Ureter (tissue), 1 donor: ENCODE results near the gene NACC1. TPM values are rescaled to one million over a fixed set of nuclear protein-coding genes. Genes with fewer than 3 reads are reported as not detected.
"Not testable (repeated sequence)": the region's sequence is repeated elsewhere in the genome, so short reads cannot be mapped to it uniquely, and the experiment has no call there.

ENCODE experiments used
- DNase-seq: peaks from one replicate; pipeline ENCODE4 v3.0.0-alpha.2; 2020; ENCODE audit warnings: low spot score
- total RNA-seq: library from RNA; stranded (reverse); gene quantifications from one replicate; pipeline ENCODE4 v1.2.4, GENCODE V29; 2023
- donor health status: DM: yes; HTN: yes; CAD: no.

Gene NACC1
- total RNA-seq, 1 donor from 2014 or later = 57.0 TPM

- DNase-seq = peak; percentile 76
Measured at GRCh38 chr19:13164343-13165161, 46.5 kb downstream of the NACC1 start.

DNA sequence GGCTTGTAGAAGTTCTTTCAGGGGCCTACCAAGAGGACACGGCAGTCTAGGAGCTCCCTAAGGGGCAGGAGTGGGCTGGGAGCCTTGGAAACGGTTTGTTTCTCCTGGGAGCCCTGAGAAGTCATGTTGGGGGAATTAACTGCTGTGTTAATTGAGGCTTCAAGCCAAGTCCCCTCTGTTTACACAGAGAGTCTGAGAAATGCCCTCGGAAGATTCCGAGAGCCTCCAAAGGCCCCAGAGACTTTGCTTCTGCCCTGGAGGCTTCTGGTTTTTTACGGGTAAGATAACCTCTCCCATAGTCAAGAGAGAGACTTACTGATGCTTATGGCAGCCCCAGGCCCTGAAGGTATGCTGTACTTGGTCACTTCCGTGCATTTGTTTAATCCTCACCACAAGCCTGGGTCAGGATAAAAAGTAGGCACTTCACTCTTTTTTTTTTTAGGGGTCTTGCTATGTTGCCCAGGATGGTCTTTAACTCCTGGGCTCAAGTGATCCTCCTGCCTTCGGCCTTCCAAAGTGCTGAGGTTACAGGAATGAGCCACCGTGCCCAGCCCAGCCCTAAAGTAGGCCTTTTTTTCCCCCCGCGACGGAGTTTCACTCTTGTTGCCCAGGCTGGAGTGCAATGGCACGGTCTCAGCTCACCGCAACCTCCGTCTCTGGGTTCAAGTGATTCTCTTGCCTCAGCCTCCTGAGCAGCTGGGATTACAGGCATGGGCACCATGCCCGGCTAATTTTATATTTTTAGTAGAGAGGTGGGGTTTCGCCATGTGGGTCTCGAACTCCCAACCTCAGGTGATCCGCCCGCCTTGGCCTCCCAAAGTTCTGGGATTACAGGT, 47.3 kb downstream of the NACC1 start:
- no peak for DNase-seq

GRCh38 chr19:13166151-13166550, 48.1 kb downstream of the NACC1 start:
- not testable (repeated sequence) for DNase-seq

GRCh38 chr19:13169769-13170168, 51.7 kb downstream of the NACC1 start:
- DNase-seq = peak; percentile 65

- peak; percentile 58 for DNase-seq
Measured at GRCh38 chr19:13171146-13171545, 53.1 kb downstream of the NACC1 start.

DNA sequence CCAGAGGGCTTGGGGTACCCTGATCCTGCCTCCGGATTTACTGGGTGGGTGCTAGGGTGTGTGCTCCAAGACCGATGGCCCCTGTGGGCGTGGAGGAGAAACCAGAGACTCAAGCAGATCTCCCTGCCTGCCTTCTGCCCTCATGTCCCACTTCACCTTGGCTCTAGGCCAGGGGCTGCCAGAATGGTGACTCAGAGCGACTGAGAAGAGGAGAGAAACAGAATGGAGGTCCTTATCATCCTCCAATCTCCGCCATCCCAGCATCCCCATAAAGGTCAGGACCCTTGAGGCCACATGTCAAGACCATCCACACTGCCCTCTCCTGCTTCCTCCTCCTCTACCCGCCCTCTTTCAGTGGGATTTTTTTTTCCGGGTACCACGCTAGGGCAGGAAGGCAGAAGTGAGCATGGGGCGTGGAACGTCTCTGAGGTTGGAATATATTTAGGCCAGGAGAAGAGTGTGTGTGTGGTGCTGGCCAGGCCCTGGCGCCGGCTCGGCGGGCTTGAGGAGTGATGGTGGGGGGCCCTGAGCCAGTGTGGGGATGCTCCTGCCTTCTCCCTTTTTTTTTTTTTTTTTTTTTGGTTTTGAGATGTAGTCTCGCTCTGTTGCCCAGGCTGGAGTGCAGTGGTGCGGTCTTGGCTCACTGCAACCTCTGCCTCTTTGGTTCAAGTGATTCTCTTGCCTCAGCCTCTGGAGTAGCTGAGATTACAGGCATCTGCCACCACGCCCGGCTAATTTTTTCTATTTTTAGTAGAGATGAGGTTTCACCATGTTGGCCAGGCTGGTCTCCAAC, 54.5 kb downstream of the NACC1 start:
- peak; percentile 90 for DNase-seq

- DNase-seq = no peak
Measured at GRCh38 chr19:13173139-13173737, 55.2 kb downstream of the NACC1 start.

DNA sequence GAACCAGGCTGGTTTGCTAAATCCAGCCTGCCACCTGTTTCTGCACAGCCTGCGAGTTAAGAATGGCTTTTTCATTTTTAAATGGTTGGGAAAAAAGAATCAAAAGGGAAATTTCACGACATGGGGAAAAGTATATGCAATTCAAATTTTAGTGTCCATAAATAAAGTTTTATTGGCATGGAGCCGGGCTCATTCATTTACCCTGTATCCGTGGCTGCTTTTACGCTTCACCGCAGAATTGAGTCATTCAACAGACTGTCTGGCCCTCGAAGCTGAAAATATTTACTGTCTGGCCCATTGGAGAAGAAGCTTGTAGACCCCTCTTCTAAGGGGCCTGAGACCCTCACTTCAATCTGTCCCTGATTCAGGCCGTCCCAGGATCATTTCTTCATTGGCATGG, 58.3 kb downstream of the NACC1 start:
- no peak for DNase-seq

- not testable (repeated sequence) for DNase-seq
Measured at GRCh38 chr19:13177584-13177983, 59.5 kb downstream of the NACC1 start.

DNA sequence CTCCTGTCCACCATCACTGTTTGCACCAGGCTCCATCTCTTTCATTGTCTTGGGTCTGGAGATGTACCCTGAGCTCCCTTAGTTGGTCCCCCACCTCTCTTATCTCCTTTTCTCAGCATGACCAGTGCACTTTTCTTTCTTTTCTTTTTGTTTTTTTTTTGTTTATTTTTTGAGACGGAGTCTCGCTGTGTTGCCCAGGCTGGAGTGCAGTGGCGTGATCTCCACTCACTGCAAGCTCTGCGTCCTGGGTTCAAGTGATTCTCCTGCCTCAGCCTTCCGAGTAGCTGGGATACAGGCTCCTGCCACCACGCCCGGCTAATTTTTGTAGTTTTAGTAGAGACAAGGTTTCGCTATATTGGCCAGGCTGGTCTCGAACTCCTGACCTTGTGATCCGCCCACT, 60.2 kb downstream of the NACC1 start:
- DNase-seq = not testable (repeated sequence)

DNA sequence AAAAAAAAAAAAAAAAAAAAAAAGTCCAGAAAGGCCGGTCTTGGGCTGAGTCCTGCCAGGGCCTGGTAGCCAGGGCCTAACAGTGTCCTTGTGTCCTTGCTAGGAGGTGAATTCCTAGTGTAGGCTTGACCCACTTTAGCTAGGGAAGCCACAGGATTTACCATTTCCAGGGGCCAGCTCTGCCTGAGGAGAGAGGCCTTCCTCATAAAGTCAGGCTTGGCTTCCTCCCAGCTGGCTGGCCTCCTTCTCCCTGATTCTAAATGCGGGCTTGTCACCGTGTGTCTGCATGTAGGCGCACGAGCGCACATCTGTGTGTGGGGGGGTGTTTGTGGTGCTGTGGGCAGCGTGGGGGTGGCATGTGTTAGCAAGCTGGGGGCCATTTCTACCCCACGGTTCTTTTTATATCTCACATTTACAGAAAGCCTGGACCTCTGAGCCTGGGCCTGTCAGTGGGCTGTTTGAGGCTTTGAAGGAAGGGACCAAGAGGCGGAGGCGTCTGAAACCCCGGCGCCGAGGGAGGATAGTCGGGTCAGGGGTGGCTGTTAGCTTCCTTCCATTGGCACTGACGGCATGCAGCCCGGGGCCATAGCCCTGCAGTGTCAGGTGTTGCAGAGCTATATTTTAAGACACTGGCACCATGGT, 63.8 kb downstream of the NACC1 start:
- DNase-seq = peak; percentile 84

- not testable (repeated sequence) for DNase-seq
Measured at GRCh38 chr19:13184926-13185325, 66.9 kb downstream of the NACC1 start.

DNA sequence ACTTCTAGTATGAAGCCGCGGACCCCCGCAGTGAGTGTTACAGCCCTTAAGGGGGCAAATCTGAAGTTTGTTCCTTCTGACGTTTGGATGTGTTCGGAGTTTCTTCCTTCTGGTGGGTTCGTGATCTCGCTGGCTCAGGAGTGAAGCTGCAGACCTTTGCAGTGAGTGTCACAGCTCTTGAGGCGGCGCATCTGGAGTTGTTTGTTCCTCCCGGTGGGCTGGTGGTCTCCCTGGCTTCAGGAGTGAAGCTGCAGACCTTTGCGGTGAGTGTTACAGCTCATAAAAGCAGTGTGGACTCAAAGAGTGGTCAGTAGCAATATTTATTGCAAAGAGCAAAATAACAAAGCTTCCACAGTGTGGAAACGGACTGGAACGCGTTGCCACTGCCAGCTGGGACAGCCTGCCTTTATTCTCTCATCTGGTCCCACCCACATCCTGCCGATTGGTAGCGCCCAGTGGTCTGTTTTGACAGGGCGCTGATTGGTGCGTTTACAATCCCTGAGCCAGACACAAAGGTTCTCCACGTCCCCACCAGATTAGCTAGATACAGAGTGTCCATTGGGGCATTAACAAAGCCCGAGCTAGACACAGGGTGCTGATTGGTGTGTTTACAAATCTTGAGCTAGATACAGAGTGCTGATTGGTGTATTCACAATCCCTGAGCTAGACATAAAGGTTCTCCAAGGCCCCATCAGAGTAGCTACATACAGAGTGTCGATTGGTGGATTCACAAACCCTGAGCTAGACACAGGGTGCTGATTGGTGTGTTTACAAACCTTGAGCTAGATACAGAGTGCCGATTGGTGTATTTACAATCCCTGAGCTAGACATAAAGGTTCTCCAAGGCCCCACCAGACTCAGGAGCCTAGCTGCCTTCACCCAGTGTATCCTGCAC, 67.9 kb downstream of the NACC1 start:
- DNase-seq = not testable (repeated sequence)

DNA sequence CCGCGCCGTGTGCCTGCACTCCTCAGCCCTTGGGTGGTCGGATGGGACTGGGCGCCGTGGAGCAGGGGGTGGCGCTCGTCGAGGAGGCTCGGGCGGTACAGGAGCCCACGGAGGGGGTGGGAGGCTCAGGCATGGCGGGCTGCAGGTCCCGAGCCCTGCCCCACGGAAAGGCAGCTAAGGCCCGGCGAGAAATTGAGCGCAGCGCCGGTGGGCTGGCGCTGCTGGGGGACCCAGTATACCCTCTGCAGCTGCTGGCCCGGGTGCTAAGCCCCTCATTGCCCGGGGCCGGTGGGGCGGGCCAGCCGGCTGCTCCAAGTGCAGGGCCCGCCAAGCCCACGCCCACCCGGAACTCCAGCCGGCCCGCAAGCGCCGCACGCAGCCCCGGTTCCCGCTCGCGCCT, 68.6 kb downstream of the NACC1 start:
- DNase-seq = not testable (repeated sequence)

GRCh38 chr19:13187419-13187818, 69.4 kb downstream of the NACC1 start:
- DNase-seq = no peak

- DNase-seq = no peak
Measured at GRCh38 chr19:13189600-13189999, 71.5 kb downstream of the NACC1 start.
